Prostate gland (tissue), 2 donors: Measurements from ENCODE around the gene ASPG. TPM values are rescaled to one million over a fixed set of nuclear protein-coding genes. Genes with fewer than 3 reads are reported as not detected.

ENCODE experiments used
- DNase-seq: peaks from one replicate; pipeline ENCODE4 v3.0.0-alpha.2; 2019; ENCODE audit warnings: low spot score
- H3K27ac ChIP-seq, 2 donors: fragments of 200-600 bp; sonication (generic); 2 replicates each; pipeline ENCODE4 v1.5.1; 2017 to 2019
- H3K27me3 ChIP-seq: fragments of 200-600 bp; sonication (generic); replicated peaks from 2 replicates; pipeline ENCODE4 v1.5.1; 2019; ENCODE audit not compliant: insufficient read depth
- H3K36me3 ChIP-seq, 2 donors: fragments of 200-600 bp; sonication (generic); 1 replicate in 1 of 2; 2 replicates in 1 of 2; pipeline versions ENCODE4 v1.5.1 to v1.8.1; 2017 to 2019
- H3K4me1 ChIP-seq: fragments of 200-600 bp; sonication (generic); replicated peaks from 2 replicates; pipeline ENCODE4 v1.5.1; 2019
- H3K4me3 ChIP-seq, 2 donors: fragments of 200-600 bp; sonication (generic); 2 replicates each; pipeline ENCODE4 v1.5.1; 2017 to 2019
- H3K9me3 ChIP-seq: fragments of 200-600 bp; sonication (generic); 2 replicates; pipeline ENCODE4 v1.5.1; 2017
- POLR2A ChIP-seq: fragments of 450-650 bp; IDR thresholded peaks from one replicate; pipeline ENCODE4 v1.6.1; 2016; ENCODE audit warnings: antibody characterized with exemption, mild to moderate bottlenecking
- POLR2AphosphoS5 ChIP-seq: sonication (generic); formaldehyde crosslinking; IDR thresholded peaks from one replicate; pipeline ENCODE4 v1.6.1; 2017; ENCODE audit warnings: antibody characterized with exemption
- WGBS: methylation state at CpG from one replicate; pipeline ENCODE4 v1.1.5; 2018; 5-methylcytosine and 5-hydroxymethylcytosine counted together
- intact Hi-C: fragments of 100-400 bp; cut with DNase I; formaldehyde crosslinking; loops from one replicate; pipeline ENCODE4 v1.14.2; 2022
- total RNA-seq, 2 donors: library from RNA; depleted of rRNA; stranded (reverse); fragments of >200 nt; gene quantifications; one replicate each; pipeline ENCODE4 v1.1.0, GENCODE V29; 2016
- TF ChIP-seq, protein P1 (sequence below), 4 experiments: fragments of 200-600 bp in 2 of 4; fragments of 450-650 bp in 2 of 4; sonication (generic) in 2 of 4; IDR thresholded peaks; 1 replicate in 3 of 4; 2 replicates in 1 of 4; pipeline ENCODE4 v1.5.1; 2016 to 2019; ENCODE audit warnings: antibody characterized with exemption in 4 of 4, mild to moderate bottlenecking in 2 of 4, moderate library complexity in 2 of 4

Gene ASPG
- total RNA-seq, 2 donors from 2014 or later = 2.3 TPM; not detected in 1

- Histone ChIP-seq H3K36me3 (no peaks in the 10 kb centered on the region), H3K4me3 (no peak overlapping the region), H3K27ac (no peak overlapping the region), H3K9me3 (no peaks in the 10 kb centered on the region), H3K27me3 (no peaks in the 10 kb centered on the region), H3K4me1 (no peaks in the 10 kb centered on the region)
- intact Hi-C loops = no loop called here
- 88% methylated on average over 26 of the region's 37 CpGs for WGBS
- DNase-seq = no peak
- no peak for TF ChIP-seq POLR2AphosphoS5
Measured at GRCh38 chr14:104144911-104145825, 59.7 kb downstream of the ASPG start.

DNA sequence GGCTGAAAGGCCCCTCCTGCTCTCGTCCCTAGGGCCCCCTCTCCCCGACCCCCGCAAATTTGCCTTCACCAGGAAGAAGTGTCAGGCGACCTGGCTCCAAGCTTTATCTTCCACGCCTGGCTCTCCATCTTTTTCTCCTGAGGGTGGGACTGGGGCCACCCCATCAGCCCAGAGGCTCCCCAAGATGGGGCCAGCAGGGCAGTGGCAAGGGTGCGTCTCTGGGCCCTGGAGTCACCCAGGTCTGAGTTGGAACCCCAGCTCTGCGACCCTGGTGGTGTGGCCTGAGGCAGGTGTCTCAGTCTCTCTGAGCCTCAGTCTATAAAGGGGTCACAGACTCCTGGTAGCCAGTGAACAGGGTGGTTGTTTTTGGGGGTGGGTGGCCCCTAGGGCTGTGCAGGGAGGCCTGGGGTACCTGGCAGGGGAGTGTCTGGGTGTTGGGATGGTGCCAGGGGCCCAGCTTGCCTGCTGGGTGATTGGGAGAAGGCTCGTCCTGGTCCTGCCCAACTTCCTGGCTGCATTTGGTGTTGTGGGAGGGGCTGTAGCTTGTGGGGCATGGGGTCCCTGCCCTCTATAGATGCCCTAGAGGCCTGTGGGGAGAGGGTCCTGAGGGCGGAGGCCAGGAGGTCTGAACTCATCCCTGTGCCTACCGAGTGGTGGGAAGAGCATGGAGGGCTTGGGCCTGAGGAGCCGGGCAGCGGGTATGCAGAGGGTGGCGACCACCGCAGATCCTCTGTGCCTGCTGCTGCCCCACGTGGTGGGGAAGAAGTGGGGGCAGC, 60.5 kb downstream of the ASPG start:
- H3K4me3 ChIP-seq = no peak overlapping the region
- H3K27ac ChIP-seq = no peak overlapping the region
- H3K36me3 ChIP-seq = no peaks in the 10 kb centered on the region
- TF ChIP-seq POLR2A (no peak), POLR2AphosphoS5 (no peak)
- TF ChIP-seq, protein P1, sequence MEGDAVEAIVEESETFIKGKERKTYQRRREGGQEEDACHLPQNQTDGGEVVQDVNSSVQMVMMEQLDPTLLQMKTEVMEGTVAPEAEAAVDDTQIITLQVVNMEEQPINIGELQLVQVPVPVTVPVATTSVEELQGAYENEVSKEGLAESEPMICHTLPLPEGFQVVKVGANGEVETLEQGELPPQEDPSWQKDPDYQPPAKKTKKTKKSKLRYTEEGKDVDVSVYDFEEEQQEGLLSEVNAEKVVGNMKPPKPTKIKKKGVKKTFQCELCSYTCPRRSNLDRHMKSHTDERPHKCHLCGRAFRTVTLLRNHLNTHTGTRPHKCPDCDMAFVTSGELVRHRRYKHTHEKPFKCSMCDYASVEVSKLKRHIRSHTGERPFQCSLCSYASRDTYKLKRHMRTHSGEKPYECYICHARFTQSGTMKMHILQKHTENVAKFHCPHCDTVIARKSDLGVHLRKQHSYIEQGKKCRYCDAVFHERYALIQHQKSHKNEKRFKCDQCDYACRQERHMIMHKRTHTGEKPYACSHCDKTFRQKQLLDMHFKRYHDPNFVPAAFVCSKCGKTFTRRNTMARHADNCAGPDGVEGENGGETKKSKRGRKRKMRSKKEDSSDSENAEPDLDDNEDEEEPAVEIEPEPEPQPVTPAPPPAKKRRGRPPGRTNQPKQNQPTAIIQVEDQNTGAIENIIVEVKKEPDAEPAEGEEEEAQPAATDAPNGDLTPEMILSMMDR (IDR thresholded peaks at IDR 0.05) = no peak
- 81% methylated on average over 15 of the region's 15 CpGs for WGBS
- no peaks in the 10 kb centered on the region for H3K27me3 ChIP-seq
- H3K4me1 ChIP-seq = no peaks in the 10 kb centered on the region
- no peaks in the 10 kb centered on the region for H3K9me3 ChIP-seq
- intact Hi-C loops = no loop called here
- no peak for DNase-seq

- no peak for DNase-seq
- Histone ChIP-seq H3K4me3 (no peak overlapping the region), H3K27ac (no peak overlapping the region), H3K4me1 (no peaks in the 10 kb centered on the region), H3K9me3 (no peaks in the 10 kb centered on the region), H3K36me3 (no peaks in the 10 kb centered on the region), H3K27me3 (no peaks in the 10 kb centered on the region)
- intact Hi-C loops = no loop called here
- 89% methylated on average over 22 of the region's 22 CpGs for WGBS
- TF ChIP-seq, protein P1 (IDR thresholded peaks at IDR 0.05) = no peak
- TF ChIP-seq POLR2A (no peak), POLR2AphosphoS5 (no peak)
Measured at GRCh38 chr14:104146651-104147345, 61.3 kb downstream of the ASPG start.

GRCh38 chr14:104147346-104148125, 62.0 kb downstream of the ASPG start:
- Histone ChIP-seq H3K27me3 (no peaks in the 10 kb centered on the region), H3K4me3 (no peak overlapping the region), H3K27ac (no peak overlapping the region), H3K9me3 (no peaks in the 10 kb centered on the region), H3K36me3 (no peaks in the 10 kb centered on the region), H3K4me1 (no peaks in the 10 kb centered on the region)
- 86% methylated on average over 28 of the region's 28 CpGs for WGBS
- intact Hi-C loops = no loop called here
- no peak for DNase-seq
- TF ChIP-seq POLR2AphosphoS5 (no peak), POLR2A (no peak)
- TF ChIP-seq, protein P1 (IDR thresholded peaks at IDR 0.05) = no peak
